Measurements from ENCODE around the gene ZNF367. TPM values are rescaled to one million over a fixed set of nuclear protein-coding genes. Genes with fewer than 3 reads are reported as not detected.

The ZNF367 gene
- total RNA-seq, 1 donor from 2014 or later = 4.4 TPM

DNA sequence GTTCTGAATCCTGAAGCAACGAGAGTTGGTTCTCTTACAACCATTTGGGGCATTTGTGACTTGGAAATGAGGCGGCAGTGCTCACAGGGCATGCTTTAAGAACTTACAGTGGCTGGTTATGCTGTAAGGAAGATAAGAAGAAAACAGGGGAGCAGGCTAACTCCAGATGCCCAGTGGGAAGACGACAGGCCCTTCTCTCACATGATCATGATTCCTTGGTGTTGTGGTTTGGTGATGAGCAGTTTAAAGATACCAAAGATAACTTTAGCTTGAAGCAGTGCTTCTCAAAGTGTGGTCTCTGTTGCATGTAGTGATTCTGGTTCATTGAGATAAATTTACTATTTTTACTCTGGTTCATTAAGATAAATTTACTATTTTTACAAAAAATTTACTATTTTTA, 29.2 kb upstream of the ZNF367 start:
- no peak overlapping the region for H3K4me3 Mint-ChIP-seq
- TF ChIP-seq, protein P1, sequence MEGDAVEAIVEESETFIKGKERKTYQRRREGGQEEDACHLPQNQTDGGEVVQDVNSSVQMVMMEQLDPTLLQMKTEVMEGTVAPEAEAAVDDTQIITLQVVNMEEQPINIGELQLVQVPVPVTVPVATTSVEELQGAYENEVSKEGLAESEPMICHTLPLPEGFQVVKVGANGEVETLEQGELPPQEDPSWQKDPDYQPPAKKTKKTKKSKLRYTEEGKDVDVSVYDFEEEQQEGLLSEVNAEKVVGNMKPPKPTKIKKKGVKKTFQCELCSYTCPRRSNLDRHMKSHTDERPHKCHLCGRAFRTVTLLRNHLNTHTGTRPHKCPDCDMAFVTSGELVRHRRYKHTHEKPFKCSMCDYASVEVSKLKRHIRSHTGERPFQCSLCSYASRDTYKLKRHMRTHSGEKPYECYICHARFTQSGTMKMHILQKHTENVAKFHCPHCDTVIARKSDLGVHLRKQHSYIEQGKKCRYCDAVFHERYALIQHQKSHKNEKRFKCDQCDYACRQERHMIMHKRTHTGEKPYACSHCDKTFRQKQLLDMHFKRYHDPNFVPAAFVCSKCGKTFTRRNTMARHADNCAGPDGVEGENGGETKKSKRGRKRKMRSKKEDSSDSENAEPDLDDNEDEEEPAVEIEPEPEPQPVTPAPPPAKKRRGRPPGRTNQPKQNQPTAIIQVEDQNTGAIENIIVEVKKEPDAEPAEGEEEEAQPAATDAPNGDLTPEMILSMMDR (IDR thresholded peaks at IDR 0.05; ENCODE audit: unreplicated experiment) = no peak
- no peak overlapping the region for H3K27ac Mint-ChIP-seq
- peaks cover 12% of the 10 kb centered on the region for H3K4me1 Mint-ChIP-seq
- H3K27me3 Mint-ChIP-seq (ENCODE audit: low read depth) = no peaks in the 10 kb centered on the region
- DNase-seq (ENCODE audit: low spot score in 2 of 2, unreplicated experiment in 2 of 2) = no peak
- H3K9me3 Mint-ChIP-seq = no peaks in the 10 kb centered on the region
- no peaks in the 10 kb centered on the region for H3K36me3 Mint-ChIP-seq

DNA sequence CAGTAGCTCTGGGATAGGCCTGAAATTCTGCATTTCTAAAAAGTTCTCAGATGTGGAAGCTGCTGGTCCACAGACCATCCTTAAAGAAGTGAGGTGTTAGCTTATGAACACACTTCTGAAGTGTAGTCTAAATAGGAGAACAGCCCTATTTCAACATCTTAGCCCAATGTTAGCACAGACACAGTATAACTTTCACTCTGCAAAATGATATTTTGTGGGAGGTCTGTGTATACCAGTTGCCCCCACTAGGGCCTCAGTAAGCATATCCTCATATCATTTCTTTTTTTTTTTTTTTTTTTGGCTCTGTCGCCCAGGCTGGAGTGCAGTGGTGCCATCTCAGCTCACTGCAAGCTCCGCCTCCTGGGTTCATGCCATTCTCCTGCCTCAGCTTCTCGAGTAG, 24.3 kb upstream of the ZNF367 start:
- no peak for DNase-seq (ENCODE audit: low spot score in 2 of 2, unreplicated experiment in 2 of 2)
- Mint-ChIP-seq H3K27me3 (ENCODE audit: low read depth) (no peaks in the 10 kb centered on the region), H3K9me3 (no peaks in the 10 kb centered on the region), H3K27ac (no peak overlapping the region), H3K4me3 (no peak overlapping the region), H3K4me1 (no peaks in the 10 kb centered on the region), H3K36me3 (no peaks in the 10 kb centered on the region)
- TF ChIP-seq, protein P1 (IDR thresholded peaks at IDR 0.05; ENCODE audit: unreplicated experiment) = peak; percentile 26

DNA sequence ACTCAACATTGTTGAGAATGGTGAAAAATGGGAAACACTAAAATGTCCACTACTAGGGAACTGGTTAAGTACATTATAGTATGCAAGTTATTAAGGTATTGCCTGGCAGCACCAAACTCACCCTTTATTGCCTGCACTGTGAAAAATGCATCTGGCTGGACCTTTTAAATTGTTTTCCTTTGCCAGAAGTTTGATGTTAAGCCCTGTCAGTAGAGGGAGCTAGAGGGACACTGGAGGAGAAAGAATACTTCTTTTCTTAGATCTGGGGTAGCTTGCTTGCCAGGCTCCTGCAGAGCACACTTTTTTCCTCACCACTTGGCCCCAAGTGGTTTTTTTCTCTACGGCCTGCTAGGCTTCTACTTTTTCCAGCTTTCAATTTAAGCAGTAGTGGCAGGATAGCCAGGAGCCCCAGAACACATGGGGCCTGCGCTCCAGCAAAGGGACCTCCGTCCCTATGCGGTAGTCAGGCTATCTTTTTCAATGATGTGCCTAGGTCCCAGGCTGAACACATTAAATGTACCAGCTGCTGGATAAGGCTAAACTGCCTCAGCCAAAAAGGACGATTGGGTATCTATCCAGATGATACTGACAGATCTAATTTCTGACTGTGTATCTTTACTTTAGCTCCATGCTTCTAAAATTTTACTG, 23.8 kb upstream of the ZNF367 start:
- H3K27me3 Mint-ChIP-seq (ENCODE audit: low read depth) = no peaks in the 10 kb centered on the region
- no peak for DNase-seq (ENCODE audit: low spot score in 2 of 2, unreplicated experiment in 2 of 2)
- no peak overlapping the region for H3K27ac Mint-ChIP-seq
- no peak overlapping the region for H3K4me3 Mint-ChIP-seq
- no peaks in the 10 kb centered on the region for H3K4me1 Mint-ChIP-seq
- no peaks in the 10 kb centered on the region for H3K36me3 Mint-ChIP-seq
- H3K9me3 Mint-ChIP-seq = no peaks in the 10 kb centered on the region
- TF ChIP-seq, protein P1 (IDR thresholded peaks at IDR 0.05; ENCODE audit: unreplicated experiment) = no peak

DNA sequence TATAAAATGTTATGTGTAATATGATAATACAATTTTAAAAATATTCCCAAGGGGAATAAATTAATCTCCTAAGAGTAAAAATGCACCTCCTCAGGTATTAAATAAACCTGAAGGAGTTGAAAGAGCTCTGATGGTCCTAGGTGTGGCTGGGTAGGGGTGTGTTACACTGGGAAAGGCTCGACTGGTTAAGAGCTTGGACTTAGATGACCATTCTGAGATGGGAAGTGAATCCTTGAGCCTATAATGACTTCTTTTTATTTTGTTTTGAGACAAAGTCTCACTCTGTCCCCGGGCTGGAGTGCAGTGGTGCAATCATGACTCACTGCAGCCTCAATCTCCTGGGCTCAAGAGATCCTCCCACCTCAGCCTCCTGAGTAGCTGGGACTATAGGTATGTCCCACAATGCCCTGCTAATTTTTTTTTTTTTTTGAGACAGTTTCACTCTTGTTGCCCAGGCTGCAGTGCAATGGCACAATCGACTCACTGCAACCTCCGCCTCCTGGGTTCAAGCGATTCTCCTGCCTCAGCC, 22.6 kb upstream of the ZNF367 start:
- Mint-ChIP-seq H3K27ac (no peak overlapping the region), H3K4me1 (no peaks in the 10 kb centered on the region), H3K36me3 (no peaks in the 10 kb centered on the region), H3K9me3 (no peaks in the 10 kb centered on the region), H3K27me3 (ENCODE audit: low read depth) (no peaks in the 10 kb centered on the region), H3K4me3 (no peak overlapping the region)
- DNase-seq (ENCODE audit: low spot score in 2 of 2, unreplicated experiment in 2 of 2) = no peak
- TF ChIP-seq, protein P1 (IDR thresholded peaks at IDR 0.05; ENCODE audit: unreplicated experiment) = no peak

DNA sequence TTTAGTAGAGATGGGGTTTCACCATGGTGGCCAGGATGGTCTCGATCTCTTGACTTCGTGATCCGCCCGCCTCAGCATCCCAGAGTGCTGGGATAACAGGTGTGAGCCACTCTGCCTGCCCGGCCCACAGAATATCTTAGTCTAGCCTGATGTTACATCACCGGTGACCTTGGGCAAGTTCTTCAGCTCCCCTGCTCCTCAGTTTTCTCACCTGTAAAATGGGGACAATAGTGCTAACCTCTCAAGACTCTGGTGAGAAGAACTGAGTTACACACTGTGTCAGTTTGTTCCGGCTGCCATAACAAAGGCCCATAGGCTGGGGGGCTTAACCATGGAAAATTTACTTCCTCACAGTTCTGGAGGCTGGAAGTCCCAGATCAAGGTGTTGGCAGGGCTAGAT, 19.3 kb upstream of the ZNF367 start:
- H3K4me3 Mint-ChIP-seq = no peak overlapping the region
- no peaks in the 10 kb centered on the region for H3K4me1 Mint-ChIP-seq
- H3K36me3 Mint-ChIP-seq = no peaks in the 10 kb centered on the region
- H3K27ac Mint-ChIP-seq = no peak overlapping the region
- TF ChIP-seq, protein P1 (IDR thresholded peaks at IDR 0.05; ENCODE audit: unreplicated experiment) = no peak
- DNase-seq (ENCODE audit: low spot score in 2 of 2, unreplicated experiment in 2 of 2) = no peak
- no peaks in the 10 kb centered on the region for H3K27me3 Mint-ChIP-seq (ENCODE audit: low read depth)
- no peaks in the 10 kb centered on the region for H3K9me3 Mint-ChIP-seq
